ENCODE measurements around the gene EFCAB8.

The EFCAB8 gene

DNA sequence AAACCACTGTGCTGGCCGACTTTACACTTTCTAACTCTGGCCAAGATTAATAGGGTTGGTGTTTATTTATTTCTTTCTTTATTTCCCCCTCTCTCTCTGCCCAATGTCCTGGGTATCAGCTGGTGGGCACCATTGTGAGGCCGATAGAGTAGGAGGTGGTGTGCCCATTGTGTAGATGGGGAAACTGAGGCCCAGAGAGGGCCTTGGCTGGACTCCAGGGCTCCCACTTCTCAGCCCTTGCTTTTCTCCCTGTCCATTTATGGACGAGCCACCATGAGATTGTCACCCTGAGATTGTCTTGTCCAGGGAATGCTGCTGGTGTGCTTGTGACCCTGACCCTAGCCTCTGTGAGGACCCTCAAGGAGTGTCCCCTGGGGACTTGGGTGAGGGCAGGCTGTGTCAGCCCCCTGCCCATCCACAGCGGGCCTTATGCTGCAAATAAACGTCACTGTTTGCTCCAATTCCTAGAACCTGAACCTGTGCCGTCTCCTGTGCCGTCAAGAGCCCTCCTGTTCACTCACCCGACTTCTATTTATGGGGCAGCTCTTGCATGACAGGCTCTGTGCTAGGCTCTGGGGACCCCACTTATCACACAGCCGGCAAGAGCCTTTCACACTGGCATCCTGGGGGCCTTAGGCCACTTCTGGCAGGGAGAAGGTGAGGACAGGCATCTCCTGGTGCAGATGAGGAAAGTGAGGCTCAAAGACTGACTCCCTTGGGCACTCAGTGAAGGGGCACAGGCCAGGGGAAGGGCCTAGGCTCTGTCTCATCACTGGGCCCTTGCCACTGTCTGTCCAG is 120.7 kb downstream of the EFCAB8 start:
- Histone ChIP-seq H3K18ac (ENCODE audit: low read length) (peak overlapping the region; percentile 65), H2AK5ac (ENCODE audit: low read length) (peak overlapping the region; percentile 80), H3K79me2 (ENCODE audit: control insufficient read depth, insufficient read depth, low read length) (no peaks in the 10 kb centered on the region), H2BK5ac (ENCODE audit: low read length) (no peak overlapping the region), H3K9ac (ENCODE audit: low read length) (no peak overlapping the region), H3K23ac (ENCODE audit: low read length) (no peak overlapping the region), H3K4me2 (ENCODE audit: low read length) (no peak overlapping the region), H4K5ac (ENCODE audit: low read length) (no peak overlapping the region), H3K36me3 (ENCODE audit: control insufficient read depth, insufficient read depth, low read length) (no peaks in the 10 kb centered on the region), H2BK120ac (ENCODE audit: low read depth, low read length) (peak overlapping the region; percentile 16), H3K4ac (ENCODE audit: low read depth, low read length) (no peak overlapping the region), H2BK15ac (replicated peaks; ENCODE audit: low read depth) (no peak overlapping the region), H3K27ac (ENCODE audit: low read depth, low read length) (no peak overlapping the region), H3K79me1 (ENCODE audit: low read length) (no peaks in the 10 kb centered on the region), H4K8ac (ENCODE audit: low read depth, low read length) (no peak overlapping the region), H3K4me1 (ENCODE audit: control insufficient read depth, low read depth, low read length) (peaks cover 14% of the 10 kb centered on the region), H3K27me3 (ENCODE audit: insufficient read depth, low read length, poor library complexity) (no peaks in the 10 kb centered on the region), H3K56ac (ENCODE audit: low read length) (peak overlapping the region; percentile 68), H3K4me3 (ENCODE audit: low read length) (no peak overlapping the region)
- WGBS (ENCODE audit: extremely low coverage, insufficient coverage, low lambda C conversion rate): no CpG with 5 or more reads among the region's 9 CpGs
- no peak for DNase-seq

DNA sequence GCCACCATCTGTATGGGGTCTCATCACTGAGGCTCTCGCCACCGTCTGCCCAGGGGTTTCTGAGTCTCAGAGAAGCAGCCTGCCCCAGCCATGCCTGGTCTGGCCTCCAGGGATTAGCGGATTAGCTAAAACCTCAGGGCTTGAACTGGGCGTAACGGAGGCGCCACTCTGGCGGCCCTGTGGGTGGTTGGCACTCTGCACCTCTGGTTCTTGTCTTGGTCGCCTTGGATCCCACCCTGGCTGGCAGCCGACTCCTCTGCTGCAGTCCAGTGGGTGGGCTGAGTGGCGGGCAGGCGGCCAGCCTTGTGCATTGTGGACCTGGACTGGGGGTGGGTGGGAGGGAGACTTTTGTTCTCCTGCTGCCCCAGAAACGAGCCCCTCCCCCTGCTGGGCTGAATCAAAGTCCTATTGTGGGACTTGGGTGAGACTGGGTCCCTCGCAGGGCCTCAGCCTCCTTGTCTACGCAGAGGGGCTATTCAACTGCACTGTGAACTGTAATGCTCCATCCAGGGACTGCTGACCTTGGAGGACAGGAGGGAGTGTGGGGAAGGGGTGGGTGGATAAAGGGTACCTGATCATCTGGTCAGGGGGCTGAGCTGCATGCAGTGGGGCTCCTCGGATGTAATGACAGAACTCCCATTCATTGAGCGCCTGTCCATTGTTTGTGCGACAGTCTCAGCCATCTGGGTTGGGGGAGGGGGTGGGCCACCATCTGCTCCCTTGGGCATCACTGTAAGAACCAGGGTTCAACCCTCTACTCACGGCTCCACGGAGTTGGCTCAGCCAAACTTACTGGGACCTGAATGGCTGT is 121.6 kb downstream of the EFCAB8 start:
- H4K5ac ChIP-seq (ENCODE audit: low read length): no peak overlapping the region
- H3K27ac ChIP-seq (ENCODE audit: low read depth, low read length): no peak overlapping the region
- H3K4ac ChIP-seq (ENCODE audit: low read depth, low read length): peak overlapping the region; percentile 64
- peak overlapping the region; percentile 40 for H3K18ac ChIP-seq (ENCODE audit: low read length)
- no peak overlapping the region for H3K9ac ChIP-seq (ENCODE audit: low read length)
- H3K79me2 ChIP-seq (ENCODE audit: control insufficient read depth, insufficient read depth, low read length): no peaks in the 10 kb centered on the region
- H2BK15ac ChIP-seq (replicated peaks; ENCODE audit: low read depth): no peak overlapping the region
- peak overlapping the region; percentile 79 for H2AK5ac ChIP-seq (ENCODE audit: low read length)
- no CpG with 5 or more reads among the region's 19 CpGs for WGBS (ENCODE audit: extremely low coverage, insufficient coverage, low lambda C conversion rate)
- H4K8ac ChIP-seq (ENCODE audit: low read depth, low read length): no peak overlapping the region
- H3K4me3 ChIP-seq (ENCODE audit: low read length): no peak overlapping the region
- peak overlapping the region; percentile 54 for H2BK120ac ChIP-seq (ENCODE audit: low read depth, low read length)
- H3K36me3 ChIP-seq (ENCODE audit: control insufficient read depth, insufficient read depth, low read length): no peaks in the 10 kb centered on the region
- H3K4me1 ChIP-seq (ENCODE audit: control insufficient read depth, low read depth, low read length): peaks cover 15% of the 10 kb centered on the region
- H3K23ac ChIP-seq (ENCODE audit: low read length): no peak overlapping the region
- H3K27me3 ChIP-seq (ENCODE audit: insufficient read depth, low read length, poor library complexity): no peaks in the 10 kb centered on the region
- H2BK5ac ChIP-seq (ENCODE audit: low read length): peak overlapping the region; percentile 54
- no peak for DNase-seq
- H3K4me2 ChIP-seq (ENCODE audit: low read length): no peak overlapping the region
- no peaks in the 10 kb centered on the region for H3K79me1 ChIP-seq (ENCODE audit: low read length)
- H3K56ac ChIP-seq (ENCODE audit: low read length): peak overlapping the region; percentile 9

DNA sequence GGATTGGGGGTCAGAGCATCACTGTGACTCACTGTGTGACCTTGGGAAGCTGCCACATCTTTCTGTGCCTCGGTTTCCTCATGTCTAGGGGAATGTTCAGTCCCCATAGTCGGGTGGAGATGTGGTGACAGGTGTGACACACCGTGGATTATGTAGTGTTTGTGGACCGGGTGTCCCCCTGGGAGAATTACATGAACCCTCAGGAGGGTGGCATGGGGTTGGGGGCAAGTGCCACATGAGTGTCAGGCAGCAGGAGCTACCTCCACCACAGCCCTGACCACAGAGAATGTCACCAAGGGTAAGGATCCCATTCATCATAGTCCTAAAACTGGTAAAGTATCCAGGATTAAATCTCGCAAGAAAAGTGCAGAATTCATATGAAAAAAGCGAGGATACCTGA is 122.3 kb downstream of the EFCAB8 start:
- WGBS (ENCODE audit: extremely low coverage, insufficient coverage, low lambda C conversion rate): no CpG with 5 or more reads among the region's 6 CpGs
- Histone ChIP-seq H3K4me1 (ENCODE audit: control insufficient read depth, low read depth, low read length) (peaks cover 10% of the 10 kb centered on the region), H3K4ac (ENCODE audit: low read depth, low read length) (peak overlapping the region; percentile 64), H3K9ac (ENCODE audit: low read length) (no peak overlapping the region), H3K79me1 (ENCODE audit: low read length) (no peaks in the 10 kb centered on the region), H2BK120ac (ENCODE audit: low read depth, low read length) (no peak overlapping the region), H3K79me2 (ENCODE audit: control insufficient read depth, insufficient read depth, low read length) (no peaks in the 10 kb centered on the region), H3K56ac (ENCODE audit: low read length) (peak overlapping the region; percentile 65), H2BK15ac (replicated peaks; ENCODE audit: low read depth) (no peak overlapping the region), H3K36me3 (ENCODE audit: control insufficient read depth, insufficient read depth, low read length) (no peaks in the 10 kb centered on the region), H3K27ac (ENCODE audit: low read depth, low read length) (no peak overlapping the region), H2BK5ac (ENCODE audit: low read length) (no peak overlapping the region), H3K18ac (ENCODE audit: low read length) (no peak overlapping the region), H4K8ac (ENCODE audit: low read depth, low read length) (no peak overlapping the region), H2AK5ac (ENCODE audit: low read length) (peak overlapping the region; percentile 79), H3K27me3 (ENCODE audit: insufficient read depth, low read length, poor library complexity) (no peaks in the 10 kb centered on the region), H3K23ac (ENCODE audit: low read length) (no peak overlapping the region), H3K4me3 (ENCODE audit: low read length) (no peak overlapping the region), H3K4me2 (ENCODE audit: low read length) (no peak overlapping the region), H4K5ac (ENCODE audit: low read length) (no peak overlapping the region)
- DNase-seq: no peak

DNA sequence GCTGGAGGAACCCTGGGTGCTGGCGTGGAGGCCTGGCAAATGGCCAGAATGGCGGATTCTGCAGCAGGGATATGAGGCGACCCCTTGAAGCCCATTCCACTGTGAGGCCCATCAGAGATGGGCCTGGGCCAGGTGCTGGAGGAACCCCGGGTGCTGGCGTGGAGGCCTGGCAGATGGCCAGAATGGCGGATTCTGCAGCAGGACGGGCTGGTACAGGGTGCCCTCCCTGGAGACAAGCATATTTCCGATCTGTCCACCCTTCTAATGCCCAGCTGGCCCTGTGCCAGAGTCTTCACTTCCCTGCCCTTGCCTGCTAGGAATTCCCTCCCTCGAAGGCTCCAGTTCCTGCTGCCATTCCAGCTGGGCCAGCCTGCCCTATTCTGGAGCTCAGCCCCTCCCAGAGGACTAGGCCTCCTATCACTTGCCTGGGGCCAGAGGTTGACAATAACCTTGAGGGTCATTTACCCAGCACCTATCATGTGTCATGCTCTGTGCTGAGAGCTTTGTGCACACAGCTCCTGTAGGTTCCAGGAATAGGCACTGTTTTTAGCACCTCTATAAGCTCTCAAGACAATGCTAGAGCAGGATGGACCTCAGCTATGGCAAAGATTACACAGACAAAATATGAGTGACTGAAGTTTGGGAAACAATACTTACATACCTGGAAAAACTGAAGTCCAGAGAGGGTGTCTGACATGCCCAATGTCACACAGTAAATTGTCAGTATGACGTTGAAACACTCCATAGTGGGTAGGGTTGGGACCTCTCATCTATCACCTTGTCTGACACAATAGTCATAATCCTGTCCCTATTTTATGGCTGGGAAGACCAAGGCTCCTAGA is 124.1 kb downstream of the EFCAB8 start:
- DNase-seq: peak; percentile 50
- peak overlapping the region; percentile 1 for H2BK15ac ChIP-seq (replicated peaks; ENCODE audit: low read depth)
- H3K79me2 ChIP-seq (ENCODE audit: control insufficient read depth, insufficient read depth, low read length): no peaks in the 10 kb centered on the region
- H4K5ac ChIP-seq (ENCODE audit: low read length): no peak overlapping the region
- H4K8ac ChIP-seq (ENCODE audit: low read depth, low read length): no peak overlapping the region
- no CpG with 5 or more reads among the region's 10 CpGs for WGBS (ENCODE audit: extremely low coverage, insufficient coverage, low lambda C conversion rate)
- H3K27ac ChIP-seq (ENCODE audit: low read depth, low read length): no peak overlapping the region
- H3K56ac ChIP-seq (ENCODE audit: low read length): peak overlapping the region; percentile 66
- H3K27me3 ChIP-seq (ENCODE audit: insufficient read depth, low read length, poor library complexity): no peaks in the 10 kb centered on the region
- no peak overlapping the region for H2BK120ac ChIP-seq (ENCODE audit: low read depth, low read length)
- H3K23ac ChIP-seq (ENCODE audit: low read length): no peak overlapping the region
- H2BK5ac ChIP-seq (ENCODE audit: low read length): peak overlapping the region; percentile 31
- peak overlapping the region; percentile 16 for H3K18ac ChIP-seq (ENCODE audit: low read length)
- H3K79me1 ChIP-seq (ENCODE audit: low read length): no peaks in the 10 kb centered on the region
- peak overlapping the region; percentile 28 for H3K4ac ChIP-seq (ENCODE audit: low read depth, low read length)
- H2AK5ac ChIP-seq (ENCODE audit: low read length): peak overlapping the region; percentile 90
- peaks cover 5% of the 10 kb centered on the region for H3K4me1 ChIP-seq (ENCODE audit: control insufficient read depth, low read depth, low read length)
- H3K4me2 ChIP-seq (ENCODE audit: low read length): no peak overlapping the region
- H3K4me3 ChIP-seq (ENCODE audit: low read length): no peak overlapping the region
- H3K9ac ChIP-seq (ENCODE audit: low read length): peak overlapping the region; percentile 17
- no peaks in the 10 kb centered on the region for H3K36me3 ChIP-seq (ENCODE audit: control insufficient read depth, insufficient read depth, low read length)

DNA sequence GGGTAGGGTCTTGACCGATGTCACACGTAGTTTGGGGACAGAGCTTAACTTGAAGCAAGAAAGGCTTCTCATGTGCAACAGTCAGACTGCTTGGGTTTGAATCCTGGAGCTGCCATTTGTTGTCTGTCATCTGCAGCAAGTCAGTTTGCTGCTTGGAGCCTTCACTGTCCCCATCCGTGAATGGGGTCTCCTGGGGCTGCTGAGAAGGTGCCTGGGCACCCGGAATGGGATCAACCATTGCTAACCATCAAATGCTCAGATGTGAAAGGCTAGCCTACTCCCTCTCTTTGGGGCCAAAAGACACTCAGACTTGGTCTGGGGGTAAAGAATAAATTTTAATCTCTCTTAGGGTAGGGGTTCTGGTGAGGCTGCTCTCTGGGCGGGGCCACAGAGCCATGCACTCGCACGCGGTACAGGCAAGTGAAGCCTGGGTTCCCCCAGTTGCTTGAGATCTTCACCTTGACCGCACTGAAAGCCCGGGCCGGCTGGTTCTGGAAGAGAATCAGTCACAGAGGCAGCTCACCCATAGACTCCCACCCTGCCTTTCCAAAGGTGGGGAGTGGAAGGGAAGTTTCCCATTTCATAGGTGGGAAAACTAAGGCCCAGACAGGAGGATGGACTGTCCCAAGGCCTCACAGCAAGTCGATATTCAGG is 124.9 kb downstream of the EFCAB8 start:
- H3K4me2 ChIP-seq (ENCODE audit: low read length): no peak overlapping the region
- no peaks in the 10 kb centered on the region for H3K36me3 ChIP-seq (ENCODE audit: control insufficient read depth, insufficient read depth, low read length)
- no peaks in the 10 kb centered on the region for H3K79me2 ChIP-seq (ENCODE audit: control insufficient read depth, insufficient read depth, low read length)
- H3K4ac ChIP-seq (ENCODE audit: low read depth, low read length): peak overlapping the region; percentile 79
- no CpG with 5 or more reads among the region's 12 CpGs for WGBS (ENCODE audit: extremely low coverage, insufficient coverage, low lambda C conversion rate)
- H2AK5ac ChIP-seq (ENCODE audit: low read length): peak overlapping the region; percentile 90
- no peak for DNase-seq
- no peak overlapping the region for H3K27ac ChIP-seq (ENCODE audit: low read depth, low read length)
- peak overlapping the region; percentile 11 for H3K18ac ChIP-seq (ENCODE audit: low read length)
- H4K8ac ChIP-seq (ENCODE audit: low read depth, low read length): no peak overlapping the region
- H3K27me3 ChIP-seq (ENCODE audit: insufficient read depth, low read length, poor library complexity): no peaks in the 10 kb centered on the region
- H4K5ac ChIP-seq (ENCODE audit: low read length): no peak overlapping the region
- H3K79me1 ChIP-seq (ENCODE audit: low read length): no peaks in the 10 kb centered on the region
- H3K23ac ChIP-seq (ENCODE audit: low read length): no peak overlapping the region
- no peak overlapping the region for H2BK15ac ChIP-seq (replicated peaks; ENCODE audit: low read depth)
- H3K56ac ChIP-seq (ENCODE audit: low read length): peak overlapping the region; percentile 72
- H2BK120ac ChIP-seq (ENCODE audit: low read depth, low read length): peak overlapping the region; percentile 7
- H3K9ac ChIP-seq (ENCODE audit: low read length): peak overlapping the region; percentile 11
- peaks cover 4% of the 10 kb centered on the region for H3K4me1 ChIP-seq (ENCODE audit: control insufficient read depth, low read depth, low read length)
- no peak overlapping the region for H3K4me3 ChIP-seq (ENCODE audit: low read length)
- H2BK5ac ChIP-seq (ENCODE audit: low read length): peak overlapping the region; percentile 0
